Tibial artery (tissue), 4 donors: ENCODE results near the gene PDGFD.

Experiments used
- DNase-seq, 2 donors: peaks; one replicate each; pipeline ENCODE4 v3.0.0-alpha.2; 2019
- H3K27ac ChIP-seq, 2 donors: fragments of 200-600 bp; sonication (generic) in 1 of 2; 1 replicate in 1 of 2; 2 replicates in 1 of 2; pipeline ENCODE4 v1.5.1; 2018 to 2019; ENCODE audit warnings: mild to moderate bottlenecking in 1 of 2
- H3K27me3 ChIP-seq, 2 donors: fragments of 200-600 bp; sonication (generic) in 1 of 2; one replicate each; pipeline versions ENCODE4 v1.5.1 to v1.6.0; 2016 to 2019
- H3K36me3 ChIP-seq, 3 donors: fragments of 200-600 bp; sonication (generic) in 2 of 3; one replicate each; pipeline ENCODE4 v1.5.1; 2016 to 2019; ENCODE audit warnings: mild to moderate bottlenecking in 2 of 3
- H3K4me1 ChIP-seq, 4 donors: fragments of 200-600 bp; sonication (generic) in 2 of 4; 1 replicate in 3 of 4; 2 replicates in 1 of 4; pipeline ENCODE4 v1.5.1; 2016 to 2019
- H3K4me3 ChIP-seq, 2 donors: fragments of 200-600 bp; sonication (generic) in 1 of 2; 1 replicate in 1 of 2; 2 replicates in 1 of 2; pipeline ENCODE4 v1.5.1; 2018 to 2019; ENCODE audit warnings: mild to moderate bottlenecking in 2 of 2
- H3K9me3 ChIP-seq, 3 donors: fragments of 200-600 bp; sonication (generic) in 1 of 3; one replicate each; pipeline ENCODE4 v1.5.1; 2016 to 2019
- intact Hi-C: fragments of 100-400 bp; cut with DNase I; formaldehyde crosslinking; loops from one replicate; pipeline ENCODE4 v1.15.0; 2023; ENCODE audit warnings: low total_unique reads
- TF ChIP-seq, protein P1 (sequence below), 2 experiments: fragments of 200-600 bp in 1 of 2; fragments of 450-650 bp in 1 of 2; IDR thresholded peaks; one replicate each; pipeline ENCODE4 v1.5.1; 2017 to 2019; ENCODE audit warnings: antibody characterized with exemption in 2 of 2, mild to moderate bottlenecking in 1 of 2, moderate library complexity in 1 of 2

Gene PDGFD

GRCh38 chr11:104095791-104096190 lies 68.2 kb downstream of the PDGFD start:
- TF ChIP-seq, protein P1, sequence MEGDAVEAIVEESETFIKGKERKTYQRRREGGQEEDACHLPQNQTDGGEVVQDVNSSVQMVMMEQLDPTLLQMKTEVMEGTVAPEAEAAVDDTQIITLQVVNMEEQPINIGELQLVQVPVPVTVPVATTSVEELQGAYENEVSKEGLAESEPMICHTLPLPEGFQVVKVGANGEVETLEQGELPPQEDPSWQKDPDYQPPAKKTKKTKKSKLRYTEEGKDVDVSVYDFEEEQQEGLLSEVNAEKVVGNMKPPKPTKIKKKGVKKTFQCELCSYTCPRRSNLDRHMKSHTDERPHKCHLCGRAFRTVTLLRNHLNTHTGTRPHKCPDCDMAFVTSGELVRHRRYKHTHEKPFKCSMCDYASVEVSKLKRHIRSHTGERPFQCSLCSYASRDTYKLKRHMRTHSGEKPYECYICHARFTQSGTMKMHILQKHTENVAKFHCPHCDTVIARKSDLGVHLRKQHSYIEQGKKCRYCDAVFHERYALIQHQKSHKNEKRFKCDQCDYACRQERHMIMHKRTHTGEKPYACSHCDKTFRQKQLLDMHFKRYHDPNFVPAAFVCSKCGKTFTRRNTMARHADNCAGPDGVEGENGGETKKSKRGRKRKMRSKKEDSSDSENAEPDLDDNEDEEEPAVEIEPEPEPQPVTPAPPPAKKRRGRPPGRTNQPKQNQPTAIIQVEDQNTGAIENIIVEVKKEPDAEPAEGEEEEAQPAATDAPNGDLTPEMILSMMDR (IDR thresholded peaks at IDR 0.05) = no peak
- intact Hi-C loops = no loop called here
- DNase-seq = no peak
- H3K4me1 ChIP-seq = peaks cover 0 to 2% (median 0%) of the 10 kb centered on the region in 4 donors
- H3K36me3 ChIP-seq = no peaks in the 10 kb centered on the region
- H3K27ac ChIP-seq = no peak overlapping the region
- H3K27me3 ChIP-seq = no peaks in the 10 kb centered on the region
- H3K9me3 ChIP-seq = no peaks in the 10 kb centered on the region
- H3K4me3 ChIP-seq = no peak overlapping the region

DNA sequence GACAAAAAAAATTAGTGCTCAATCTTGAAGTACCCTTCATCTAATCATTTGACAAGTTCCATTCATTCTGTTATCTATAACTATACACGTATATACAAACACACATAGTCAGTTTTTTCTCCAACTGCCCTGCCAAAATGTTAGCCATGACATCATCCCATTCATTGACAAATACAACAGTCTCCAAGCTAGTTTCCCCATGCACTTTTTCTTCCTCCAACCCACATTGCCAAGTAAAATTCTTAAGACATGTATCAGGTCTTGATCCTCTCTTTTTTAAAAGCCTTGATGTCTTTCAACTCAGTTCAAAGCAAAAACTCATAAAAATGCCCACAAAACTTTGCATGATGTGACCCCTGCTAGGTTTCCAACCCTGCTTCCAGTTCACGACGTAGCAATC lies 69.4 kb downstream of the PDGFD start:
- Histone ChIP-seq H3K27me3 (no peaks in the 10 kb centered on the region), H3K36me3 (no peaks in the 10 kb centered on the region), H3K9me3 (no peaks in the 10 kb centered on the region), H3K4me1 (peaks cover 0 to 5% (median 0%) of the 10 kb centered on the region in 4 donors), H3K4me3 (no peak overlapping the region), H3K27ac (no peak overlapping the region)
- TF ChIP-seq, protein P1 (IDR thresholded peaks at IDR 0.05) = no peak
- no peak for DNase-seq
- intact Hi-C loops = no loop called here

GRCh38 chr11:104093426-104094280 lies 70.3 kb downstream of the PDGFD start:
- no peaks in the 10 kb centered on the region for H3K36me3 ChIP-seq
- H3K27me3 ChIP-seq = no peaks in the 10 kb centered on the region
- H3K27ac ChIP-seq = no peak overlapping the region
- TF ChIP-seq, protein P1 (IDR thresholded peaks at IDR 0.05) = no peak
- DNase-seq = no peak
- peaks cover 0 to 5% (median 0%) of the 10 kb centered on the region in 4 donors for H3K4me1 ChIP-seq
- intact Hi-C loops = no loop called here
- no peaks in the 10 kb centered on the region for H3K9me3 ChIP-seq
- no peak overlapping the region for H3K4me3 ChIP-seq

GRCh38 chr11:104092744-104093143 lies 71.2 kb downstream of the PDGFD start:
- DNase-seq = no peak
- TF ChIP-seq, protein P1 (IDR thresholded peaks at IDR 0.05) = no peak
- intact Hi-C loops = no loop called here
- H3K27me3 ChIP-seq = no peaks in the 10 kb centered on the region
- no peaks in the 10 kb centered on the region for H3K9me3 ChIP-seq
- H3K4me3 ChIP-seq = no peak overlapping the region
- no peak overlapping the region for H3K27ac ChIP-seq
- no peaks in the 10 kb centered on the region for H3K36me3 ChIP-seq
- H3K4me1 ChIP-seq = peaks cover 0 to 5% (median 0%) of the 10 kb centered on the region in 4 donors

DNA sequence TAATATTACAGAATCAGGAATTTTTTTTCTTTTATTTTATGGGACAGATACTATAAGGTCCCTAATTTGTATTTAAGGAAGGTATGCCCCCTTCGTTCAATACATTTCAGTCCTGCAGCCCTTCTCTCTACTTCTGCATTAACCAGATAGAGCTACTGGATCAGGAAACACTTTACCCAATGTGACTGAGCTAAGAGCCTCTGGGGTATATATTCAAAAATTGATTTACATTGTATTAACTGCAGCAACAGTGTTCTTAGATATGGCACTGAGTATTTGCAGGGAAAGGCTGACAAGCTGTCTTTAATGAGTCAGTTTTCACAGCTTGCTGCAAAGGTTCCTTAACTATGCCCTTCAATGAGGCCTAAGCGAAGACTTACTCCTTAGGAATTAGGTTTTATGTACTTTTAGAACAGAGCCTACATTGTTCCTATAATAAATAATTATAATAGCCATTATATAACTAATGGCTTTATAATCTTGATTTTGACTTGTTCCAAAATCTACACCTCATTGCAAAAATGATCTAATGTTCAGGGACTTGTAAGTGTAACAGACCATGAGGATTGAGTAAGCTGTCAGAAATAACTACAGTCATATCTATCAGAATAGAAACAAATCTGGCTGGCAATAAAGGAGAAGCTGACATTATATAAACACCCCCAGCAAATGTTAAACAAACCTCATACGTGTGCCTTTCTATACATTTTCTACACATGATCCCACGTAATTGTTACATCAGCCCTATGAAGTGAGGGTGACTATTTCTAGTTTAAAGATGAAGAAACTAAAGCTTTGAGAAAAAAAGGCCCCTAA lies 72.5 kb downstream of the PDGFD start:
- H3K36me3 ChIP-seq = no peaks in the 10 kb centered on the region
- DNase-seq = no peak
- peaks cover 0 to 5% (median 0%) of the 10 kb centered on the region in 4 donors for H3K4me1 ChIP-seq
- no peak overlapping the region for H3K4me3 ChIP-seq
- H3K27ac ChIP-seq = no peak overlapping the region
- no peaks in the 10 kb centered on the region for H3K9me3 ChIP-seq
- intact Hi-C loops = no loop called here
- H3K27me3 ChIP-seq = no peaks in the 10 kb centered on the region
- TF ChIP-seq, protein P1 (IDR thresholded peaks at IDR 0.05) = no peak
